ENCODE results near the gene CHST12.
A peak's percentile ranks its signal among the peaks of the same experiment; 100 is the strongest.
"Not testable (repeated sequence)": the region's sequence is repeated elsewhere in the genome, so short reads cannot be mapped to it uniquely, and the experiment has no call there.

CHST12 gene

DNA sequence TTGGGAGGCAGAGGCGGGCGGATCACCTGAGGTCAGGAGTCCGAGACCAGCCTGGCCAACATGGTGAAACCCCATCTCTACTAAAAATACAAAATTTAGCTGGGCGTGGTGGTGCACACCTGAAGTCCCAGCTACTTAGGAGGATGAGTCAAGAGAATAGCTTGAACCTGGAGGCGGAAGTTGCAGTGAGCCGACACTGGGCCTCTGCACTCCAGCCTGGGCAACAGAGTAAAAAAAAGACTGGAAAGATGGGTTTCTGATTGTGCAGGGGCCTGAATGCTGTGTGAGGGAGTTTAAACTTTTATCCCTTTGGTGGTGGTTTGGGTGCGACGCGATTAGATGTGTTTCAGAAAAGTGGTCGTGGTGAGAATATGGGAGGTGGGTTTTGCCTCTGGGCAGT, 1.8 kb downstream of the CHST12 start:
- H3K4me3 Mint-ChIP-seq: peak overlapping the region; percentile 72
- no peaks in the 10 kb centered on the region for H3K27me3 Mint-ChIP-seq
- H3K36me3 Mint-ChIP-seq (ENCODE audit: low read depth): peaks cover 2% of the 10 kb centered on the region
- H3K9me3 Mint-ChIP-seq: no peaks in the 10 kb centered on the region
- peak overlapping the region; percentile 82 for H3K27ac Mint-ChIP-seq
- H3K4me1 Mint-ChIP-seq (ENCODE audit: low read depth): peaks cover 60% of the 10 kb centered on the region
- no peak for DNase-seq

GRCh38 chr7:2405601-2406345, 2.4 kb downstream of the CHST12 start:
- Mint-ChIP-seq H3K9me3 (no peaks in the 10 kb centered on the region), H3K27ac (peak overlapping the region; percentile 82), H3K36me3 (ENCODE audit: low read depth) (peaks cover 2% of the 10 kb centered on the region), H3K27me3 (no peaks in the 10 kb centered on the region), H3K4me1 (ENCODE audit: low read depth) (peaks cover 63% of the 10 kb centered on the region), H3K4me3 (peak overlapping the region; percentile 72)
- DNase-seq: peak; percentile 67

- Mint-ChIP-seq H3K9me3 (no peaks in the 10 kb centered on the region), H3K27me3 (no peaks in the 10 kb centered on the region), H3K36me3 (ENCODE audit: low read depth) (peaks cover 2% of the 10 kb centered on the region), H3K4me3 (no peak overlapping the region), H3K4me1 (ENCODE audit: low read depth) (peaks cover 73% of the 10 kb centered on the region), H3K27ac (peak overlapping the region; percentile 24)
- no peak for DNase-seq
Measured at GRCh38 chr7:2409745-2410414, 6.5 kb downstream of the CHST12 start.

DNA sequence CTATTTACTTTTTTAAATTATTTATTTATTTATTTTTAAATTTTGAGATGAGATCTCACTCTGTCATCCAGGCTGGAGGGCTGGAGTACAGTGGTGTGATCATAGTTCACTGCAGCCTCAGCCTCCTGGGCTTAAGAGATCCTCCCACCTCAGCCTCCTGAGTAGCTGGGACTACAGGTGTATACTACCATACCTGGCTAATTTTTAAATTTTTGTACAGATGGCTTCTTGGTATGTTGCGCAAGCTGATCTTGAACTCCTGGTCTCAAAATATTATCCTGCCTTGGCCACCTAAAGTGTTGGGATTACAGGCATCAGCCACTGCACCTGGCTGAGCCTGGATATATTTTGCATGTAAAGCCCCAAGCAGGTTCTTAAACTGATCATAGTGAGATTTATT, 7.6 kb downstream of the CHST12 start:
- peaks cover 63% of the 10 kb centered on the region for H3K4me1 Mint-ChIP-seq (ENCODE audit: low read depth)
- H3K27ac Mint-ChIP-seq: no peak overlapping the region
- H3K4me3 Mint-ChIP-seq: no peak overlapping the region
- H3K9me3 Mint-ChIP-seq: no peaks in the 10 kb centered on the region
- no peaks in the 10 kb centered on the region for H3K27me3 Mint-ChIP-seq
- H3K36me3 Mint-ChIP-seq (ENCODE audit: low read depth): peaks cover 2% of the 10 kb centered on the region
- no peak for DNase-seq

DNA sequence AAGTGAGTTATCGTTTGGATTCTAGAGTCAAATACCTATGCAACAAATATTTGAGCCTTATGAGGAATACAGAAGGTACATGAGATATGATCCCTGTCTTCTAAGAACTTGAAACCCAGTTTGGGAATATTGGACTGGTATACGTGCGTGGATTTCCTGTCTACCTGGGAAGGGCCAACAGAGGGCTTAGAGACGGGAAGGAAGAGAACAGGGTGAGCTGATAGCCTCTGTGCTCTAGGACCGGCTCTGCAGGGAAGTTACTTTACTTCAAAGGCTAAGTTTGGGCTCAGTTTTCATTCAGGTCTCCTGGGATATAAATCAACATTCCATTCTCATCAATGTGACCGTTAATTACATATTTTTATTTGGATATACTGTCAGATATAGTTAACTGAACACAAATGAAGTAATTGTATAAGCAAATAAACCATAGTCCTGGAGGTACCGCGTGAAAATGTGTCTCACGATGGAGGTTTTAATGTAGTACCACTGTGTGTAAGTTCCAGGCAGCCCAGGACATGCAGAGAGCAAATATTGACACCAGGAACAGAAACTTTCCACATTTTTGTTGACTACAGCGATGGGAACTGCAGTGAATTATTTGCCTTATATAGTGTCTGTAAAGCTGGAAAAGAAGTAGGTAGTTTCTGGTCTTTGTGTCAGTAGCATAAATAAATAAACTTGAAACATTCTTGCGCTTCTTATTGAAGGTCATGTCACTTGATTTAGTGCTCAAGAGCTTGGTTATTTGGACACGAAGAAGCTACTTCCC, 8.6 kb downstream of the CHST12 start:
- Mint-ChIP-seq H3K27me3 (no peaks in the 10 kb centered on the region), H3K4me3 (no peak overlapping the region), H3K36me3 (ENCODE audit: low read depth) (peaks cover under 1% of the 10 kb centered on the region), H3K4me1 (ENCODE audit: low read depth) (peaks cover 65% of the 10 kb centered on the region), H3K27ac (no peak overlapping the region), H3K9me3 (no peaks in the 10 kb centered on the region)
- no peak for DNase-seq

DNA sequence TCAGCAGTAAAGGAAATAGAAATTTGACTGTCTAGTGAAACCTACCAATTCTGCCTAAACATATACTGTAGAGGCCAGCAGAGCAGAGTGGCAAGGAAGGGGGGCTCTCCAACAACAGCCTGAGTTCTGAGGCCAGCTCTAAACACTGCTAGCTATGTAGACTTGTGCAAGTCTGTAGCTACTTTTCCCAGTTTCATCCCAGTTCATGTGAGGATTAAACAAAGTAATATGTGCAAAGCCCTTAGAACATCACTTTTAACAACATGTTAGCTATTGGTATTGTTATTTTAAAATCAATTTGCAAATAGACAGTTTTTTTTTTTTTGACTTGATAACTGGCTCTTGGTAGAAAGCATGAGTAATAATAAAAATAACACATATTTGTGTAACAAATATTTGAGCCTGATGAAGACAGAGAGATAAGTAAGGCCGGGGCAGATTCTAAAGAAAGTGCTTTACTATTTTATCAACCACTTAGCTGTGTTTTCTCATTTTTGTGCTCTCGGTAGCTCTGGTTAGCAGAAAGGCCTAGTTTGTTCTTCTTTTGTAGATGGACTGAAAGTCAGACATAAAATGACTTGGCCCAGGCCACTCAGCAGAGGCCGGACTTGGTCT, 9.3 kb downstream of the CHST12 start:
- DNase-seq: no peak
- H3K36me3 Mint-ChIP-seq (ENCODE audit: low read depth): no peaks in the 10 kb centered on the region
- no peak overlapping the region for H3K4me3 Mint-ChIP-seq
- no peaks in the 10 kb centered on the region for H3K9me3 Mint-ChIP-seq
- peaks cover 67% of the 10 kb centered on the region for H3K4me1 Mint-ChIP-seq (ENCODE audit: low read depth)
- H3K27me3 Mint-ChIP-seq: no peaks in the 10 kb centered on the region
- H3K27ac Mint-ChIP-seq: no peak overlapping the region

DNA sequence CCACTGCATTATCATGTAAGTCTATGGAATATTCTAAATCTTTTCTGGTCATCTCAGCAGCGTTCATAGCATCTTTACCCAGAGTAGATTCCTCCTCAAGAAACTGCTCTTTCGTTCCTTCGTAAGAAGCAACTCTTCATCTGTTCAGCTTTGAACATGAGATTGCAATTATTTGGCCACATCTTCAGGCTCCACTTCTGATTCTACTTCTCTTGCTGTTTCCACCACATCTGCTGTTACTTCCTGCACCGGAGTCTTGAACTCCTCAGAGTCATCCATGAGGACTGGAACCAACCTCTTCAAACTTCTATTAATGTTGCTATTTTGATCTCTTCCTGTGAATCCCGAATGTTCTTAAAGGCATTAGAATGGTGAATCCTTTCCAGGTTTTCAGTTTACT, 12.7 kb downstream of the CHST12 start:
- Mint-ChIP-seq H3K9me3 (no peaks in the 10 kb centered on the region), H3K27me3 (no peaks in the 10 kb centered on the region), H3K27ac (no peak overlapping the region), H3K36me3 (ENCODE audit: low read depth) (no peaks in the 10 kb centered on the region), H3K4me3 (no peak overlapping the region), H3K4me1 (ENCODE audit: low read depth) (peaks cover 58% of the 10 kb centered on the region)
- DNase-seq: no peak

- H3K4me1 Mint-ChIP-seq (ENCODE audit: low read depth): peaks cover 58% of the 10 kb centered on the region
- no peak overlapping the region for H3K4me3 Mint-ChIP-seq
- no peaks in the 10 kb centered on the region for H3K36me3 Mint-ChIP-seq (ENCODE audit: low read depth)
- no peak overlapping the region for H3K27ac Mint-ChIP-seq
- DNase-seq: no peak
- no peaks in the 10 kb centered on the region for H3K9me3 Mint-ChIP-seq
- no peaks in the 10 kb centered on the region for H3K27me3 Mint-ChIP-seq
Measured at GRCh38 chr7:2416650-2417049, 13.2 kb downstream of the CHST12 start.

- not testable (repeated sequence) for H3K9me3 Mint-ChIP-seq; DNase-seq; H3K27ac Mint-ChIP-seq; H3K36me3 Mint-ChIP-seq (ENCODE audit: low read depth); H3K27me3 Mint-ChIP-seq; H3K4me3 Mint-ChIP-seq
- peaks cover 53% of the 10 kb centered on the region for H3K4me1 Mint-ChIP-seq (ENCODE audit: low read depth)
Measured at GRCh38 chr7:2417178-2417577, 13.8 kb downstream of the CHST12 start.

- Mint-ChIP-seq H3K27me3 (no peaks in the 10 kb centered on the region), H3K4me3 (peak overlapping the region; percentile 41), H3K27ac (peak overlapping the region; percentile 48), H3K36me3 (ENCODE audit: low read depth) (no peaks in the 10 kb centered on the region), H3K9me3 (no peaks in the 10 kb centered on the region), H3K4me1 (ENCODE audit: low read depth) (peaks cover 45% of the 10 kb centered on the region)
- peak; percentile 67 for DNase-seq
Measured at GRCh38 chr7:2417981-2418481, 14.6 kb downstream of the CHST12 start.

DNA sequence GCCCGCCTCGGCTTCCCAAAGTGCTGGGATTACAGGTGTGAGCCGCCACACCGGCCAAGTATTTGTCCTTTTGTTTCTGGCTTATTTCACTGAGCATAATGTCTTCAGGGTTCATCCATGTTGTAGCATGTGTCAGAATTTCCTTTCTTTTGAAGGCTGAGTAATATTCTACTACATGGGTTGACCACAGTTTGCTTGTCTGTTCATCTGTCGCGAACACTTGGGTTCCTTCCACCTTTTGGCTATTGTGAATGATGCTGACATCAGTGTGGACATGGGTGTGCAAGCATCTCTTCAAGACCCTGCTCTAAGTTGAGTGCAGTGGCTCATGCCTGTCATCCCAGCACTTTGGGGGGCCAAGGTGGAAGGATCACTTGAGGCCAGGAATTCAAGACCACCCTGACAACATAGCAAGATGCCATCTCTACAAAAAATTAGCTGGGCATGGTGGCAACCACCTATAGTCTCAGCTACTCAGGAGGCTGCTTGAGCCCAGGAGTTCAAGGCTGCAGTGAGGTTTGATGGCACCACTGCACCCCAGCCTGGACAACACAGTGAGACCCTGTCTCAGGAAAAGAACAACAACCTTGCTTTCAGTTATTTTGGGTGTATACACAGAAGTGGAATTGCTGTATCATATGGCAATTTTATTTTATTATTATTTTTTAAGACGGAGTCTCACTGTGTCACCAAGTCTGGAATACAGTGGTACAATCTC, 17.0 kb downstream of the CHST12 start:
- Mint-ChIP-seq H3K27ac (no peak overlapping the region), H3K9me3 (no peaks in the 10 kb centered on the region), H3K4me1 (ENCODE audit: low read depth) (peaks cover 34% of the 10 kb centered on the region), H3K36me3 (ENCODE audit: low read depth) (no peaks in the 10 kb centered on the region), H3K4me3 (no peak overlapping the region), H3K27me3 (no peaks in the 10 kb centered on the region)
- no peak for DNase-seq

GRCh38 chr7:2421943-2422310, 18.5 kb downstream of the CHST12 start:
- H3K4me1 Mint-ChIP-seq (ENCODE audit: low read depth): peaks cover 30% of the 10 kb centered on the region
- H3K4me3 Mint-ChIP-seq: no peak overlapping the region
- no peaks in the 10 kb centered on the region for H3K36me3 Mint-ChIP-seq (ENCODE audit: low read depth)
- DNase-seq: no peak
- H3K27me3 Mint-ChIP-seq: no peaks in the 10 kb centered on the region
- no peaks in the 10 kb centered on the region for H3K9me3 Mint-ChIP-seq
- no peak overlapping the region for H3K27ac Mint-ChIP-seq

- Mint-ChIP-seq H3K36me3 (ENCODE audit: low read depth) (no peaks in the 10 kb centered on the region), H3K27ac (no peak overlapping the region), H3K4me1 (ENCODE audit: low read depth) (peaks cover 15% of the 10 kb centered on the region), H3K9me3 (no peaks in the 10 kb centered on the region), H3K4me3 (no peak overlapping the region), H3K27me3 (no peaks in the 10 kb centered on the region)
- no peak for DNase-seq
Measured at GRCh38 chr7:2425749-2426148, 22.3 kb downstream of the CHST12 start.

DNA sequence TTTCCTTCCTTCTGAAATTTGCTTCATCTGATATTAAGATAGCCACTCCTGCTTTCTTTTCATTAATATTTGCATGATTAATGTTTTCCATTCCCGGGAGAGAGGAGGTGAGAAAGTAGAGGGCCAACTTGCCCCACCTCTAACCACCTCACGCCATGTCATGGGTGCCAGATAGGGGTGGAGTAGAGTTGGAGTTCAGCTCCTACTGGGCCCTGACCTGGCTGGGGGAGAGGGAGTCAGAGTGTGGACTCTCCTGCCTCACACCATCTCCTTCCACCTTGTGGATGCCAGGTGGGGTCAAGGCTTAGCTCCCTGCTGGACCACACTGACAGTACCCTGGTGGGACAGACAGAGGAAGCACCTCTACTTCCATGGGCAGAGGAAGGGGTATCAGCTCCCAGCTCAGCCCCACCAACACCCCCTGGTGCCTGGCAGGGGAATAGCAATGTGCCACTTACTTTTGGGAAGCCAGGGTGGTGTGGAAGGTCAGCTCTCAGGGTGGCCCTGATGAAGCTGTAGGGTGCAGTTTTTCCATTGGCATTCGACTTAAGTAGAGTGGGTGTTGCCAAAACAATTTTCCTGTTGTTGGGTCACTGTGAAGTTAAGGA, 28.0 kb downstream of the CHST12 start:
- Mint-ChIP-seq H3K9me3 (peaks cover 4% of the 10 kb centered on the region), H3K4me3 (no peak overlapping the region), H3K36me3 (ENCODE audit: low read depth) (peaks cover 25% of the 10 kb centered on the region), H3K27me3 (no peaks in the 10 kb centered on the region), H3K27ac (no peak overlapping the region), H3K4me1 (ENCODE audit: low read depth) (peaks cover 6% of the 10 kb centered on the region)
- peak; percentile 67 for DNase-seq

Data from activated T-cell treated with anti-CD3 and anti-CD28 coated beads, Interleukin-2, amount 50 U/mL, for 24 hours (primary cell).